HS-5 (cell line): ENCODE measurements around the gene KNTC1.
"Not testable (repeated sequence)": the region's sequence is repeated elsewhere in the genome, so short reads cannot be mapped to it uniquely, and the experiment has no call there.

ENCODE experiments used
- DNase-seq: peaks from one replicate; pipeline ENCODE4 v3.0.0-alpha.2; 2012; ENCODE audit warnings: low read depth

KNTC1 gene

GRCh38 chr12:122566816-122567215 lies 39.8 kb downstream of the KNTC1 start:
- DNase-seq: not testable (repeated sequence)

DNA sequence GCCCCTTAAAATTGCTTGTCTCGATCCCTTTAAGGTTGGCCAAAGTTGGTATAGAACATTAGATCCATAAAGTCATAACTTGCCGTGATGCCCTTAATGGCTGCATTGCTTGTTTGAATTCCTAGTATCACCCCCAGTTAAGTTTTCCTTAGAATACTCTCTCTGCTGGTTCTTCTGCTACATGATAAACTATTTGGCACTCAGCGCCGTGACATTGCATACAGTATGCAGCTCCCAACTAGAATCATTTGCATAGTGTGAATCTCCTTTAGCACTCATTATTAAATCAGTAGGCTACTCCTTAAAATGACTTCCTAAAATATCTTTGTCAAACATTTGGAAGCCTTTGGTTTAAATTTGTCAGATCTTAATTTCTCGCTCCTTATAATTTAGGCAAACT lies 42.2 kb downstream of the KNTC1 start:
- DNase-seq: no peak

DNA sequence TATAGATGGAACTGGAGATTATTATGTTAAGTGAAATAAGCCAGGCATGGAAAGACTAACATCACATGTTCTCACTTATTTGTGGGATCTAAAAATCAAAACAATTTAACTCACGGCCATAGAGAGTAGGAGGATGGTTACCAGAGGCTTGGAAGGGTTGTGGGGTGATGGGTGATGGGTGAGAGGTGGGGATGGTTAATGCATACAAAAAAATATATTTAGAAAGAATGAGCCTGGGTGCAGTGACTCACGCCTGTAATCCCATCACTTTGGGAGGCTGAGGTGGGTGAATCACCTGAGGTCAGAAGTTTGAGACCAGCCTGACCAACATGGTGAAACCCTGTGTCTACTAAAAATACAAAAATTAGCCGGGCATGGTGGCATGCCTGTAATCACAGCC lies 43.0 kb downstream of the KNTC1 start:
- DNase-seq: peak; percentile 35

GRCh38 chr12:122571821-122572220 lies 44.8 kb downstream of the KNTC1 start:
- no peak for DNase-seq

GRCh38 chr12:122583294-122583693 lies 56.2 kb downstream of the KNTC1 start:
- DNase-seq: not testable (repeated sequence)

- DNase-seq: no peak
Measured at GRCh38 chr12:122584177-122584863, 57.3 kb downstream of the KNTC1 start.

DNA sequence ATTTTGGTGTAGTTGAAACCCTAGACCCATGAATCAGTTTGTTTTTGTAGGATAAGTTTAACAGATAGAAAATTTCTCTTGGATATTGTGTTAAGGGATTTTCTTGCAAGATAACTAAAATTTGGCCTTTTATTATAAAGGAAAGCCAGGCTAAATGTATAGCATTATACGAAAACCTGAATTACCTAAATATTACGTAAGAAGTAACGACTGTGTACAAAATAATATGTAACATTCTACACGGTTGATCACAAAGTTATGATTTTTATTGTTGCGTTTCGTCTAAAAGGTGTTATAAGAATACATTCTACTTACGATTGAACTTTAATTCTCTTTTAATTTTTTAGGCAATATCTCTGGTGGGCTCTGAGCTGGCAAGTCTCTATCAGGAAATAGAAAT lies 63.9 kb downstream of the KNTC1 start:
- no peak for DNase-seq

GRCh38 chr12:122591966-122592365 lies 64.9 kb downstream of the KNTC1 start:
- not testable (repeated sequence) for DNase-seq

DNA sequence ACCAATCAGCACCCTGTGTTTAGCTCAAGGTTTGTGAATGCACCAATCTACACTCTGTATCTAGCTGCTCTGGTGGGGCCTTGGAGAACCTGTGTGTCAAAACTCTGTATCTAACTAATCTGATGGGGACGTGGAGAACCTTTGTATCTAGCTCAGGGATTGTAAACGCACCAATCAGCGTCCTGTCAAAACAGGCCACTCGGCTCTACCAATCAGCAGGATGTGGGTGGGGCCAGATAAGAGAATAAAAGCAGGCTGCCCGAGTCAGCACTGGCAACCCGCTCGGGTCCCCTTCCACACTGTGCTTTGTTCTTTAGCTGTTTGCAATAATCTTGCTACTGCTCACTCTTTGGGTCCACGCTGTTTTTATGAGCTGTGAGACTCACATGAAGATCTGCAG lies 65.5 kb downstream of the KNTC1 start:
- DNase-seq: not testable (repeated sequence)

DNA sequence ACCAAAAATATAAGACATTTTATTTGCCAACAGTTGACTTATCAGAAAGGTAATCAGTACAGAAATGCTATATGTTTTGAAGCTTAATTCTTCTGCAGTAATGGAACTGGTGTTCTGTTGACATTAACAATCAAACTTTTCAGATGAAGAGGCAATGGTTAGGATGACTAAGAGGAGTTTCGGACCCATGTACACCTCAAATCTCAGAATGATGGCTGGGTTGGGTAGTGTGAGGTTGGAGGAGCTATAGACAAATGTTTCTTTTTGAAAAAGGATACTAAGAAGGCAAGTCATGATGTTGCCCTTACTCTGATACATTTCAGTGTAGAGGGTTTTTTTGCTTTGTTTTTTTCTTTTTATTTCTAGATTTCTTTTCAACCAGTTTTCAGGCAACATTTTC lies 66.9 kb downstream of the KNTC1 start:
- DNase-seq: no peak

DNA sequence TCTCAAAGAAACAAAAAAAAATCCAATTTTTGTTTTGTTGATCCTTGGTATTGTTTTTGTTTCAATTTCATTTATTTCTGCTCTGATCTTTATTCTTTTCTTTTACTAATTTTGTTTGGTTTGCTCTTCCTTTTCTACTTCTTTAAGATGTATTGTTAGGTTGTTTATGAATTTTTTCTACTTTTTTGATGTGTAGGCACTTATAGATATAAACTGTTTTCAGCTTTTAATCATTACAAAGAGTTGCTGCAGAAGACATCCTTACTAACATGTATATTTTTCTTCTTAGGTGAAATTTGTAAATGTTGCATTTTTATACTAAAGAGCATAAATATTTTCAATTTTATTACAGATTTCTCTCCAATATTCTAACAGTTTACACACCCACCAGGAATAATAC lies 69.8 kb downstream of the KNTC1 start:
- no peak for DNase-seq

DNA sequence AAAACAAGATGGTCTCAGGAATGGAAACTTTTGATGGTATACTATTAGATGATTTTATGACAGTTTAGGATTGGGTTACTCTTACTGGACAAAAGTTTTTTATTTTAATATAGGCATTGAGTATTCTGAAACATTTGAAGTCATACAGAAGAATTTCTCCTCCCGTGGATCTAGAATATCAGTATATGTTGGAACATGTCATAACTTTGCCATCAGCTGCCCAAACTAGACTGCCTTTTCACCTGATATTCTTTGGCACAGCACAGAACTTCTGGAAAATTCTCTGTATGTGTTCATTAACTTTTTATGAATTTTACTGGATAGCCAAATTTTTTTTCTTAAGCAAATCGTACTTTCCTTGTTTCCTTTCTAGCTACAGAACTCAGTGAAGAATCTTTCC lies 75.4 kb downstream of the KNTC1 start:
- no peak for DNase-seq

- no peak for DNase-seq
Measured at GRCh38 chr12:122604993-122605392, 77.9 kb downstream of the KNTC1 start.

GRCh38 chr12:122609732-122610131 lies 82.7 kb downstream of the KNTC1 start:
- no peak for DNase-seq

DNA sequence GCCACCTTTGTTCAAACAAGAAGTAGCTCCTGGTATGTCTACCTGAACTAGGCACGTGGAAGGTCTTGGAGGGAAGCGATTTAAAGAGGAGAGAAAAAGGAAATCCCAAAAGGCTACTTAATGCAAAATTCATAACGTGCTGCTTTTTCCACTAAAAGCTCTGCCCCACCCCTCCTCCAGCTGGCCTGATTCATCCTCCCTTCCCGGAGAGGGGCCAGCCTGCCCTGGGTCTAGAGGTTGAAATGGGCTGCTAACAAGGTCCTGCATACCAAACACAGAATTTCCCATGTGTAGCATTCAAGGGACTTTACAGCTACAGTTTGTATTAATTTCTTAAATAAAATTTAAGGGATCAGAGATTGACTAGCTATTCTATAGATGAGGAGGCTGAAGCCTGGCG lies 83.2 kb downstream of the KNTC1 start:
- DNase-seq: no peak

- peak; percentile 3 for DNase-seq
Measured at GRCh38 chr12:122610911-122611310, 83.9 kb downstream of the KNTC1 start.

DNA sequence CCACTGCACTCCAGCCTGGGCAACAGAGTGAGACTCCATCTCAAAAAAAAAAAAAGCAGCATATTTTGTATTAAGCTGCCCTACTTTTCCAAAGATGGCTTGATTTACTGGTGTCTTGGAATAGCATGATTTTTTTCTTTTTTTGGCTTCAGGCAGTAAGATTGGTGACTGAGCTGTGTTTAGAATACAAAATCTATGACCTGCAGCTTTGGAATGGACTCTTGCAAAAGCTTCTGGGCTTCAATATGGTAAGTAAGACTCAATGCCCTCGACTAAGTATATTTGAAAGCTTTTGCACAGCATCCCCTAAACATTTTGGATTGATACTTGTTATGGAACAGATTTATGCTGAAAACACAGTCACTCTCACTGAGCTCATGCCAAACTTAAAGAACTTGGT lies 87.8 kb downstream of the KNTC1 start:
- DNase-seq: no peak

GRCh38 chr12:122615780-122616179 lies 88.7 kb downstream of the KNTC1 start:
- DNase-seq: no peak

DNA sequence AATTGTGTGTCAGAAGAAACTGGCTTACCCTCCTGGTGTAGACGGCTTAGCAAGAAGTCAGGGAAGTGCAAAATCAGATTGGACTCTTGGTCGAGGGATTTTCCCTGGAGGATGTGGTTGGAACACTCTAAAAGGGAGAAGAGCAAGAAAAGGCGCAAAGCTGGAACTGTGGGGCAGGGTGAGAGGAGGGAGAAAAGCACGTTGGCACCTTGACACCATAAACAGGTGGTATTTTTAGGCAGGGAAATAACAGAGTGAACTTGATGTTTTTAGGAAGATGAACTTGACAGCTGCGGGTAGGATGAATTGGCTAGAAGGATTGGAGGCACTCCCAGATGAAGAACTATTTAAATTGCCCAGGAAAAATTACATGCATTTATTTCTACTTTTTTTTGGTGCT lies 108.4 kb downstream of the KNTC1 start:
- no peak for DNase-seq

DNA sequence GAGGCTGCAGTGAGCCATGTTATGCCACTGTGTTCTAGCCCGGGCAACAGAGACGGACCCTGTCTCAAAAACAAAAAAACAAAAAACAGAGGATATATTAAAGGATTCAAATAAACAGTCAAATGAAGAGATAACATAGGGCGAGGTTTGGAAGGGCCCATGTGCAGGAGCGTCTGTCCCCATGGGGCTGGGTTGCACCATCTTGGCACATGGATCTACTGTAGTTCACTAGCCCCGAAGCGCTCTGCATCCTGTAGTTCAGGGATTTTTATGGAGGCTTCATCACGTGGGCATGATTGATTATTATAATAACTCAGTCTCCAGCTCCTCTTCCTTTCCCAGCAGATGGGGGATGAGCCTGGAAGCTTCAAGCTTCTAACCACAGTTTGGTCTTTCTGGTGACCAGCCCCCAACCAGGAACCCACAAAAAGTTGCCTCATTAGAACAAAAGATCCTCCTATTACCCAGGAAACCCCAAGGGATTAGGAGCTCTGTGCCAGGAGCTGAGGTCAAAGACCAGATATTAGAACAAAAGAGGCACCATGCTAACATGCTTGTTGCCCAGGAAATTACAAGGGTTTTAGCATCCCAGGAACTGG lies 116.3 kb downstream of the KNTC1 start:
- DNase-seq: no peak

GRCh38 chr12:122646517-122647217 lies 119.6 kb downstream of the KNTC1 start:
- DNase-seq: peak; percentile 95

DNA sequence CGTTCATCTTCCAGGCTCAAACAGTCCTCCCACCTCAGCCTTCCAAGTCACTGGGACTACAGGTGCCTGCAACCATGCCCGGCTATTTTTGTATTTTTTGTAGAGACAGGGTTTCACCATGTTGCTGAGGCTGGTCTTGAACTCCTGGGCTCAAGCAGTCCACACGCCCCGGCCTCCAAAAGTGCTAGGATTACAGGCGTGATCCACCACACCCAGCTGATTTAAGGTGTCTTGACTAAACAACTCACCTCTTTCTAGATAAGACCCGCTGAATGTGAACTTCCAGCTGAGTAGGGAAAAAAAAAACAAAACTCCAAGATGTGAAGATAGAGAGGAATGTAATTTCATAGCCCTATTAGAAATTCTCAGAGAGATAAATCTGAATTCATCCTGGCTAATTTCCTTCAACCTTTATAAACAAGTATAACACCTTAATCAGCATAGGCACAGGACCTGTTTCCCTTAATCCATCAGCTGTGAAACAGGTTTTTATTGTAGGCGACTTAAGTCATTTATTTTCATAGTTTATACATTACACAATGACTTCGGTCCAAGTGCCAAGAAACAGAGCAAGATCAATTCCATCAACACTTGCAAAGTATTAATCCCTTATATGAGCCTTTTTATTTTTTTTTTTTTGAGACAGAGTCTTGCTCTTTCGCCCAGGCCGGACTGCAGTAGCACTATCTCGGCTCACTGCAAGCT lies 124.6 kb downstream of the KNTC1 start:
- no peak for DNase-seq

DNA sequence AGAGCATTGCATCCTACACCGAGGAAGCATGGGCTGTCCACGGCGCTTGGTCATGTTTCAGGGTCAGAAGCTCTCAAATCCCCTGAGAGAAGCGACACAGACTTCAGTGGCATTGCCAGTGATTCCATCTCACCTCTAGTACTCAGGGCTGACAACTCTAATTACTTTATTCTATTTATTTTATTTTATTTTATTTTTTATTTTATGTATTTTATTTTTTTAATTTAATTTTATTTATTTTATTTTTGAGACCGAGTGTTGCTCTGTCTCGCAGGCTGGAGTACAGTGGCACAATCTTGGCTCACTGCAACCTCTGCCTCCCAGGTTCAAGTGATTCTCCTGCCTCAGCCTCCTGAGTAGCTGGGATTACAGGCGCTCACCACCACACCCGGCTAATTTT lies 126.2 kb downstream of the KNTC1 start:
- DNase-seq: not testable (repeated sequence)
